ENCODE data around the gene COLGALT1. TPM values are rescaled to one million over a fixed set of nuclear protein-coding genes. Genes with fewer than 3 reads are reported as not detected.

Gene COLGALT1
- total RNA-seq, 2 experiments from 2014 or later: 49.6 to 68.6 TPM

DNA sequence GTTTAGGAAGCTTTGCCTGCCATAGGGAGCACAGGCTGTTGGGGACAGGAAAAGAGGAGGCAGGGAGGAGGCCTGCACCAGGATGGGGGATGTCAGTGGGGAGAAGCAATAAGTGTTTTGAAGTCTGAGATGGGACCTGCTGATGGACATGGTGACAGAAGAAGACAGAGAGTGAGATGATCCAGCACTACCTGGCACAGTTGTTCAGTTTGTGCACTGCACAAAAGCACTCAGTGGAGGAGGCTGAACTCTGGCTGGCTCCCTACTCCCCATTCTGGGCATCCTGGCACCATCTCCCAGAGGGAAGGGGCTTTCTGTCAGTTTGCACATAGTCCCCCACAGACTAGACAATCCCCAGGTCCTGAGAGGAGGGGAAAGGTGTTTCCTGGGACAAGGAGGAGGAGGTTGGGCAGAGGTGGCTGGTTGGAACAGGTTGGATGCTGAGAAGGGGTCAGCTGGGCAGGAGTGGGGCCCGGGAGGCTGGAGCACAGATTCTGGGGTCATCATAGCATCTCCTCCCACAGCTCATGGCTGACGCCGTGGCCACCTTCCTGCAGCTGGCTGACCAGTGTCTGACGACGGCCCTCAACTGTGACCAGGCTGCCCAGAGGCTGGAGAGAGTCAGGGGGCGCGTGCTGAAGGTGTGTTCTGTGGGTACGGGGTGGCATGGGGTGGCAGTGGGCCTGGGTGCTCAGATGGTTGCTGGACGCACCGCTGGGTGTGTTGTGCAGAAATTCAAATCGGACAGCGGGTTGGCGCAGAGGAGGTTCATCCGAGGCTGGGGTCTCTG is 12.5 kb upstream of the COLGALT1 start:
- Histone ChIP-seq H2AFZ (ENCODE audit: low read length) (no peak overlapping the region), H3K4me1 (ENCODE audit: insufficient read depth, low read length, poor library complexity, severe bottlenecking) (peaks cover 16% of the 10 kb centered on the region), H3K79me2 (ENCODE audit: insufficient read depth, low read depth, low read length) (no peaks in the 10 kb centered on the region), H3K27ac (ENCODE audit: low read depth, low read length, poor library complexity, severe bottlenecking) (no peak overlapping the region), H3K4me2 (ENCODE audit: low read length) (no peak overlapping the region), H3K9me3 (ENCODE audit: low read length) (no peaks in the 10 kb centered on the region), H4K20me1 (ENCODE audit: insufficient read depth, low read length) (no peaks in the 10 kb centered on the region), H3K9me2 (ENCODE audit: insufficient read depth, low read length) (no peaks in the 10 kb centered on the region), H3K4me3 (ENCODE audit: low read depth, low read length, poor library complexity, severe bottlenecking) (no peak overlapping the region), H3K36me3 (ENCODE audit: insufficient read depth, low read length) (peaks cover 74% of the 10 kb centered on the region)
- intact Hi-C loops (cut with micrococcal nuclease; ENCODE audit: unreplicated experiment): no loop called here
- ChIA-PET CTCF (ENCODE audit: unreplicated experiment) (no interaction called here), POLR2A (no interaction called here)
- TF ChIP-seq, protein P1, sequence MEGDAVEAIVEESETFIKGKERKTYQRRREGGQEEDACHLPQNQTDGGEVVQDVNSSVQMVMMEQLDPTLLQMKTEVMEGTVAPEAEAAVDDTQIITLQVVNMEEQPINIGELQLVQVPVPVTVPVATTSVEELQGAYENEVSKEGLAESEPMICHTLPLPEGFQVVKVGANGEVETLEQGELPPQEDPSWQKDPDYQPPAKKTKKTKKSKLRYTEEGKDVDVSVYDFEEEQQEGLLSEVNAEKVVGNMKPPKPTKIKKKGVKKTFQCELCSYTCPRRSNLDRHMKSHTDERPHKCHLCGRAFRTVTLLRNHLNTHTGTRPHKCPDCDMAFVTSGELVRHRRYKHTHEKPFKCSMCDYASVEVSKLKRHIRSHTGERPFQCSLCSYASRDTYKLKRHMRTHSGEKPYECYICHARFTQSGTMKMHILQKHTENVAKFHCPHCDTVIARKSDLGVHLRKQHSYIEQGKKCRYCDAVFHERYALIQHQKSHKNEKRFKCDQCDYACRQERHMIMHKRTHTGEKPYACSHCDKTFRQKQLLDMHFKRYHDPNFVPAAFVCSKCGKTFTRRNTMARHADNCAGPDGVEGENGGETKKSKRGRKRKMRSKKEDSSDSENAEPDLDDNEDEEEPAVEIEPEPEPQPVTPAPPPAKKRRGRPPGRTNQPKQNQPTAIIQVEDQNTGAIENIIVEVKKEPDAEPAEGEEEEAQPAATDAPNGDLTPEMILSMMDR (conservative IDR thresholded peaks at IDR 0.05; ENCODE audit: low read length): no peak
- TF ChIP-seq EZH2phosphoT487 (IDR thresholded peaks at IDR 0.05; ENCODE audit: borderline replicate concordance, low read depth, low read length): no peak
- no TSS peak for BruUV-seq (replicated peaks)
- no peak for DNase-seq (ENCODE audit: low spot score)

DNA sequence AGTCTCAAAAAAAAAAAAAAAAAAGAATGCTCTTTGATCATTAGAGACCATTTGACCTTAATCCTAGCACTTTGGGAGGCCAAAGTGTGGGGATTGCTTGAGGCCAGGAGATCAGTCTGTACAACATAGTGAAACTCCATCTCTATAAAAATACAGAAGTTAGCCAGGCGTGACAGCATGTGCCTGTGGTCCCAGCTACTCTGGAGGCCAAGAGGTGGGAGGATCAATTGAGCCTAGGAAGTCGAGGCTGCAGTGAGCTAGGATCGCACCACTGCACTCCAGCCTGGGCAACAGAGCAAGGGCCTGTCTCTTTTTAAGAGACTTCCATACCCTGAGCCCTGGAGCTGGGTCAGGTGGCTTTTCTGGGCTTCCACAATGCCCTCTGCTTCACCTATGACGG is 11.5 kb upstream of the COLGALT1 start:
- intact Hi-C loops (cut with micrococcal nuclease; ENCODE audit: unreplicated experiment): no loop called here
- no peaks in the 10 kb centered on the region for H4K20me1 ChIP-seq (ENCODE audit: insufficient read depth, low read length)
- peaks cover 10% of the 10 kb centered on the region for H3K4me1 ChIP-seq (ENCODE audit: insufficient read depth, low read length, poor library complexity, severe bottlenecking)
- TF ChIP-seq, protein P1 (conservative IDR thresholded peaks at IDR 0.05; ENCODE audit: low read length): no peak
- no peak for TF ChIP-seq EZH2phosphoT487 (IDR thresholded peaks at IDR 0.05; ENCODE audit: borderline replicate concordance, low read depth, low read length)
- no peak overlapping the region for H2AFZ ChIP-seq (ENCODE audit: low read length)
- POLR2A ChIA-PET: no interaction called here
- no TSS peak for BruUV-seq (replicated peaks)
- peaks cover 75% of the 10 kb centered on the region for H3K36me3 ChIP-seq (ENCODE audit: insufficient read depth, low read length)
- no peak overlapping the region for H3K27ac ChIP-seq (ENCODE audit: low read depth, low read length, poor library complexity, severe bottlenecking)
- no peak overlapping the region for H3K4me2 ChIP-seq (ENCODE audit: low read length)
- H3K9me3 ChIP-seq (ENCODE audit: low read length): no peaks in the 10 kb centered on the region
- CTCF ChIA-PET (ENCODE audit: unreplicated experiment): no interaction called here
- no peak for DNase-seq (ENCODE audit: low spot score)
- H3K79me2 ChIP-seq (ENCODE audit: insufficient read depth, low read depth, low read length): no peaks in the 10 kb centered on the region
- H3K9me2 ChIP-seq (ENCODE audit: insufficient read depth, low read length): no peaks in the 10 kb centered on the region
- H3K4me3 ChIP-seq (ENCODE audit: low read depth, low read length, poor library complexity, severe bottlenecking): no peak overlapping the region

DNA sequence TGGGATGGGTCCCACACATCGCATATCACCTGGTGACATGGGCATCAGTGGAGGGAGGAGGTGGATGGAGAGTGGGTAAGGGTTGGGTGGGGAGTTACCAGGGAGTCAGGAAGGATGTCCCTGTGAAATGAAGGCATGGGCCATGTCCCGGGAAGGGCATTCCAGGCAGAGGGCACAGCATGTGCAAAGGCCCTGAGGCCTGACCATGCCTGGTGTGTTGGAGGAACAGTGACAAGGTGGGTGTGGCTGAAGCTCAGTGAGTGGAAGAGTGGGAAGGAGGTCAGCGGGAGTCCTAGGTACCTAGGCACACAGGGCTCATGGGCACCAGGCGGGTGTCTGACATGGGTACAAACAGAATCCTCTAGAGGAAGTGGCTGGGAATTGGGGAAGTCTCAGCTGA is 11.0 kb upstream of the COLGALT1 start:
- H3K4me2 ChIP-seq (ENCODE audit: low read length): no peak overlapping the region
- no peaks in the 10 kb centered on the region for H3K9me2 ChIP-seq (ENCODE audit: insufficient read depth, low read length)
- peaks cover 6% of the 10 kb centered on the region for H3K4me1 ChIP-seq (ENCODE audit: insufficient read depth, low read length, poor library complexity, severe bottlenecking)
- ChIA-PET POLR2A (no interaction called here), CTCF (ENCODE audit: unreplicated experiment) (no interaction called here)
- H4K20me1 ChIP-seq (ENCODE audit: insufficient read depth, low read length): no peaks in the 10 kb centered on the region
- H3K36me3 ChIP-seq (ENCODE audit: insufficient read depth, low read length): peaks cover 75% of the 10 kb centered on the region
- no peak overlapping the region for H2AFZ ChIP-seq (ENCODE audit: low read length)
- H3K9me3 ChIP-seq (ENCODE audit: low read length): no peaks in the 10 kb centered on the region
- TF ChIP-seq, protein P1 (conservative IDR thresholded peaks at IDR 0.05; ENCODE audit: low read length): no peak
- no peak for TF ChIP-seq EZH2phosphoT487 (IDR thresholded peaks at IDR 0.05; ENCODE audit: borderline replicate concordance, low read depth, low read length)
- no peak for DNase-seq (ENCODE audit: low spot score)
- no peaks in the 10 kb centered on the region for H3K79me2 ChIP-seq (ENCODE audit: insufficient read depth, low read depth, low read length)
- H3K27ac ChIP-seq (ENCODE audit: low read depth, low read length, poor library complexity, severe bottlenecking): no peak overlapping the region
- no peak overlapping the region for H3K4me3 ChIP-seq (ENCODE audit: low read depth, low read length, poor library complexity, severe bottlenecking)
- BruUV-seq (replicated peaks): no TSS peak
- intact Hi-C loops (cut with micrococcal nuclease; ENCODE audit: unreplicated experiment): no loop called here

All from OCI-LY7 (cell line).